K562 (cell line): ENCODE data around the gene CTF1. TPM values are rescaled to one million over a fixed set of nuclear protein-coding genes. Genes with fewer than 3 reads are reported as not detected.

Experiments used
- ATAC-seq: fragments of 200-7000 bp; cut with Tn5 transposase; 3 replicates; pipeline ENCODE4 v1.9.1; 2020; ENCODE audit warnings: moderate library complexity
- BruUV-seq: library from RNA; stranded (reverse); fragments of 400-500 nt; replicated peaks from 2 replicates; lab custom pipeline; 2021; lab: Mats Ljungman, UMichigan
- CTCF ChIA-PET: fragments of 300-600 bp; formaldehyde crosslinking; extraction: SDS; loops from one replicate; lab custom pipeline; 2021; ENCODE audit warnings: low intra/inter-chr PET ratio; lab: Yijun Ruan, JAX
- POLR2A ChIA-PET: fragments of 300-600, 350-650 bp; sonication (Branson Sonifier 250); formaldehyde crosslinking; extraction: SDS; loops from one replicate; lab custom pipeline; 2021; ENCODE audit warnings: antibody characterized with exemption, inconsistent platforms; lab: Yijun Ruan, JAX
- DNase-seq, 4 experiments: peaks; one replicate each; pipeline versions ENCODE4 v3.0.0 to v3.0.0-alpha.2; 2011 to 2018; ENCODE audit warnings: low spot score in 3 of 4, mixed read lengths in 3 of 4; ENCODE audit errors: extremely low read depth in 1 of 4
- FAIRE-seq: peaks from 2 replicates; lab custom pipeline; 2011; peaks lifted over from hg19 to GRCh38; lab: Jason Lieb, UNC
- H2AFZ ChIP-seq: 2 replicates; pipeline ENCODE4 v1.6.0; 2011; ENCODE audit warnings: low read depth, low read length, control low read depth, inconsistent platforms
- H3K27ac ChIP-seq: fragments of 200-600 bp; 3 replicates; pipeline ENCODE4 v1.8.0; 2011; ENCODE audit warnings: low read depth, mild to moderate bottlenecking, control low read depth, inconsistent platforms, low read length, moderate library complexity, mixed read lengths; ENCODE audit errors: extremely low read depth
- H3K27me3 ChIP-seq, 2 experiments: fragments of 300-600 bp in 1 of 2; 2 replicates in 1 of 2; 3 replicates in 1 of 2; pipeline versions ENCODE4 v1.6.0 to v1.8.0; 2011; ENCODE audit warnings: inconsistent platforms in 2 of 2, low read length in 2 of 2, mild to moderate bottlenecking in 1 of 2, mixed read lengths in 1 of 2, moderate library complexity in 1 of 2; ENCODE audit not compliant: control insufficient read depth in 2 of 2, insufficient read depth in 2 of 2
- H3K36me3 ChIP-seq: fragments of 300-600 bp; 3 replicates; pipeline ENCODE4 v1.8.0; 2011; ENCODE audit warnings: mild to moderate bottlenecking, low read length, inconsistent platforms; ENCODE audit not compliant: control insufficient read depth, insufficient read depth
- H3K4me1 ChIP-seq, 2 experiments: fragments of 200-600 bp in 1 of 2; replicated peaks in 1 of 2; 2 replicates in 1 of 2; 3 replicates in 1 of 2; pipeline versions ENCODE4 v1.5.1 to v1.8.0; 2011; ENCODE audit warnings: inconsistent platforms in 2 of 2, low read length in 2 of 2, mild to moderate bottlenecking in 1 of 2, mixed read lengths in 1 of 2, moderate library complexity in 1 of 2; ENCODE audit not compliant: control insufficient read depth in 2 of 2, insufficient read depth in 2 of 2
- H3K4me2 ChIP-seq: 2 replicates; pipeline ENCODE4 v1.6.1; 2011; ENCODE audit warnings: low read length, control low read depth, inconsistent platforms, mixed read lengths; ENCODE audit not compliant: insufficient read depth
- H3K4me3 ChIP-seq: fragments of 200-600 bp; sonication (generic), shearing (Covaris generic); 2 replicates; pipeline ENCODE4 v1.5.1; 2016; ENCODE audit warnings: control low read depth, inconsistent platforms
- H3K79me2 ChIP-seq: fragments of 200-600 bp; 3 replicates; pipeline ENCODE4 v1.8.0; 2011; ENCODE audit warnings: low read length, inconsistent platforms; ENCODE audit not compliant: control insufficient read depth, insufficient read depth
- H3K9ac ChIP-seq, 2 experiments: 2 replicates each; pipeline versions ENCODE4 v1.6.0 to v1.6.1; 2011; ENCODE audit warnings: low read depth in 2 of 2, low read length in 2 of 2, control low read depth in 1 of 2, inconsistent platforms in 1 of 2, mild to moderate bottlenecking in 1 of 2, mixed read lengths in 1 of 2; ENCODE audit not compliant: insufficient read depth in 1 of 2
- H3K9me1 ChIP-seq: one replicate; pipeline ENCODE4 v1.6.0; 2011; ENCODE audit warnings: inconsistent platforms, mild to moderate bottlenecking, low read length, moderate library complexity; ENCODE audit not compliant: control insufficient read depth, insufficient read depth
- H3K9me3 ChIP-seq: replicated peaks from 2 replicates; pipeline ENCODE4 v1.5.1; 2011; ENCODE audit warnings: low read depth, low read length, inconsistent platforms; ENCODE audit not compliant: control insufficient read depth, insufficient read depth
- H4K20me1 ChIP-seq: replicated peaks from 2 replicates; pipeline ENCODE4 v1.6.1; 2011; ENCODE audit warnings: low read length, inconsistent platforms, mixed read lengths; ENCODE audit not compliant: control insufficient read depth, insufficient read depth
- ATF4 ChIP-seq: fragments of 450-650 bp; formaldehyde crosslinking; IDR thresholded peaks from 2 replicates; pipeline ENCODE4 v1.4.0; 2022; ENCODE audit warnings: mild to moderate bottlenecking, moderate library complexity
- EGR1 ChIP-seq: fragments of 450-650 bp; conservative IDR thresholded peaks from 2 replicates; pipeline ENCODE4 v1.6.1; 2017; ENCODE audit warnings: mild to moderate bottlenecking
- POLR3G ChIP-seq: IDR thresholded peaks from 2 replicates; pipeline ENCODE4 v1.6.1; 2011; ENCODE audit not compliant: insufficient read length, insufficient replicate concordance; ENCODE audit errors: extremely low read depth
- SP1 ChIP-seq: sonication (generic); formaldehyde crosslinking; IDR thresholded peaks from 2 replicates; pipeline ENCODE4 v1.8.1; 2022; ENCODE audit warnings: mild to moderate bottlenecking, missing genetic modification reagents
- ZNF408 ChIP-seq: fragments of 250-450 bp; sonication (Bioruptor Pico); IDR thresholded peaks from 2 replicates; pipeline ENCODE4 v1.4.0; 2020; ENCODE audit warnings: low read depth, mild to moderate bottlenecking, moderate library complexity
- ZNF778 ChIP-seq: fragments of 450-650 bp; formaldehyde crosslinking; IDR thresholded peaks from 2 replicates; pipeline ENCODE4 v1.4.0; 2020; ENCODE audit warnings: mild to moderate bottlenecking, moderate library complexity
- WGBS: fragments of 100-300 bp; shearing (Covaris generic); methylation state at CpG from one replicate; pipeline ENCODE4 v1.1.6; 2016; ENCODE audit warnings: low coverage, mixed read lengths; ENCODE audit not compliant: insufficient coverage; ENCODE audit errors: missing lambda C conversion rate; 5-methylcytosine and 5-hydroxymethylcytosine counted together
- in situ Hi-C: fragments of 300-500 bp; cut with MboI; formaldehyde crosslinking; loops from 4 replicates; pipeline ENCODE4 v1.15.0; 2018; ENCODE audit warnings: inconsistent platforms, mixed read lengths
- intact Hi-C: fragments of 100-400 bp; cut with micrococcal nuclease; formaldehyde crosslinking; loops from 2 replicates; pipeline ENCODE4 v1.14.2; 2022
- polyA plus RNA-seq, 8 experiments: library from polyadenylated mRNA; depleted of rRNA in 4 of 8; stranded (reverse) in 5 of 8; unstranded in 3 of 8; fragments of >200 nt; fragmentation: Nextera tagmentation in 2 of 8; fragmentation: Illumina TruSeq in 1 of 8; extraction: Ambion mirVana in 2 of 8; extraction: Trizol in 1 of 8; gene quantifications; 2 replicates each; pipeline versions ENCODE4 v1.2.1 to v1.2.3, GENCODE V29; 2011 to 2014; ENCODE audit warnings: inconsistent platforms in 1 of 8, missing spikeins in 1 of 8
- total RNA-seq, 7 experiments: library from RNA; depleted of rRNA in 6 of 7; stranded (reverse); fragments of >200 nt in 6 of 7; fragmentation: Illumina TruSeq in 2 of 7; extraction: Trizol in 2 of 7; gene quantifications; 2 replicates each; pipeline versions ENCODE4 v1.2.1 to v1.2.3, GENCODE V29; 2011 to 2021; ENCODE audit warnings: low replicate concordance in 1 of 7
- TF ChIP-seq, protein P1 (sequence below), 3 experiments: IDR thresholded peaks in 2 of 3; conservative IDR thresholded peaks in 1 of 3; 2 replicates each; pipeline ENCODE4 v1.5.1; 2011 to 2012; ENCODE audit warnings: low read length in 3 of 3, mild to moderate bottlenecking in 3 of 3, control low read depth in 2 of 3, improper control_type of control experiment in 1 of 3, inconsistent platforms in 1 of 3, low read depth in 1 of 3, mixed read lengths in 1 of 3, moderate library complexity in 1 of 3; ENCODE audit not compliant: insufficient read depth in 2 of 3

Gene CTF1
- total and polyA plus RNA-seq, 9 of the 15 experiments (the other 6 are each of a cell fraction or from before 2014, with no cell fraction given), result 0.24 to 2.5 (median 0.44) TPM

DNA sequence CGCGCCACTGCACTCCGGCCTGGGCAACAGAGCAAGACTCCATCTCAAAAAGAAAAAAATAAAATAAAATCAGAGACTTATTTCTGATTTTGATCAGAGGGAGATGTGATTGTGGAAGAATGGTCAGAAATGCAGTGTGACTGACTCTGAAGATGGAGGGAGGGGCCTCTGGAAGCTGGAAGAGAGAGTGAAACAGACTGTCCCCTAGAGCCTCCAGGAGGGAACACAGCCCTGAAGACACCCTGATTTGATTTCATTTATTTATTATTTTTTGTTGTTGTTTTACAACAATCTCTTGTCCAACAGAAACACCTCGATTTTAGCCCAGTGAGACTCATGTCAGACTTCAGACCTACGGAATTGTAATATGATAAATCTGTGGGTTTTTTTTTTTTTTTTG, 28.7 kb upstream of the CTF1 start:
- H4K20me1 ChIP-seq, result no peaks in the 10 kb centered on the region
- CTCF ChIA-PET, result no interaction called here
- intact Hi-C loops (no loop called here), in situ Hi-C loops (no loop called here)
- BruUV-seq, result no TSS peak
- H3K4me1 ChIP-seq, result no peaks in the 10 kb centered on the region
- H3K9ac ChIP-seq, result no peak overlapping the region
- no peak overlapping the region for H2AFZ ChIP-seq
- TF ChIP-seq ZNF778, result no peak
- TF ChIP-seq SP1 (CRISPR knock-in tag), result no peak
- TF ChIP-seq POLR3G, result no peak
- TF ChIP-seq, protein P1, sequence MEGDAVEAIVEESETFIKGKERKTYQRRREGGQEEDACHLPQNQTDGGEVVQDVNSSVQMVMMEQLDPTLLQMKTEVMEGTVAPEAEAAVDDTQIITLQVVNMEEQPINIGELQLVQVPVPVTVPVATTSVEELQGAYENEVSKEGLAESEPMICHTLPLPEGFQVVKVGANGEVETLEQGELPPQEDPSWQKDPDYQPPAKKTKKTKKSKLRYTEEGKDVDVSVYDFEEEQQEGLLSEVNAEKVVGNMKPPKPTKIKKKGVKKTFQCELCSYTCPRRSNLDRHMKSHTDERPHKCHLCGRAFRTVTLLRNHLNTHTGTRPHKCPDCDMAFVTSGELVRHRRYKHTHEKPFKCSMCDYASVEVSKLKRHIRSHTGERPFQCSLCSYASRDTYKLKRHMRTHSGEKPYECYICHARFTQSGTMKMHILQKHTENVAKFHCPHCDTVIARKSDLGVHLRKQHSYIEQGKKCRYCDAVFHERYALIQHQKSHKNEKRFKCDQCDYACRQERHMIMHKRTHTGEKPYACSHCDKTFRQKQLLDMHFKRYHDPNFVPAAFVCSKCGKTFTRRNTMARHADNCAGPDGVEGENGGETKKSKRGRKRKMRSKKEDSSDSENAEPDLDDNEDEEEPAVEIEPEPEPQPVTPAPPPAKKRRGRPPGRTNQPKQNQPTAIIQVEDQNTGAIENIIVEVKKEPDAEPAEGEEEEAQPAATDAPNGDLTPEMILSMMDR (IDR thresholded peaks at IDR 0.05 in 2 of 3, conservative IDR thresholded peaks at IDR 0.05 in 1 of 3; ENCODE audit: insufficient read depth in 2 of 3, low read depth in 1 of 3, low read length in 3 of 3), result peak; percentile 21 to 52 (median 37); a peak in 4 of 6 replicates
- no peak for TF ChIP-seq ATF4 (CRISPR knock-in tag)
- no peak for TF ChIP-seq EGR1
- TF ChIP-seq ZNF408 (CRISPR knock-in tag), result no peak
- H3K27me3 ChIP-seq, result no peaks in the 10 kb centered on the region
- no peak overlapping the region for H3K4me3 ChIP-seq
- WGBS, result 21% methylated on average over 2 of the region's 5 CpGs
- H3K27ac ChIP-seq, result no peak overlapping the region
- no peaks in the 10 kb centered on the region for H3K79me2 ChIP-seq
- FAIRE-seq (peak; percentile 60), DNase-seq (peak in 1 of 4 experiments; percentile 36), ATAC-seq (peak; percentile 96)
- H3K9me1 ChIP-seq, result no peaks in the 10 kb centered on the region
- POLR2A ChIA-PET, result no interaction called here
- 0 out of 3 replicates have a peak, but pooled peaks cover 3% of the 10 kb centered on the region for H3K36me3 ChIP-seq
- H3K4me2 ChIP-seq, result no peak overlapping the region
- H3K9me3 ChIP-seq, result no peaks in the 10 kb centered on the region; the same call in none of the 2 replicates
